GM12891 (cell line): Measurements from ENCODE around the gene SCYL2.

Experiments used
- POLR2A ChIP-seq: IDR thresholded peaks from 2 replicates; pipeline ENCODE4 v1.6.1; 2011; ENCODE audit warnings: low read depth, low read length, control low read depth
- POLR2AphosphoS5 ChIP-seq: IDR thresholded peaks from 2 replicates; pipeline ENCODE4 v1.6.1; 2011; ENCODE audit warnings: low read depth, low read length, control low read depth

DNA sequence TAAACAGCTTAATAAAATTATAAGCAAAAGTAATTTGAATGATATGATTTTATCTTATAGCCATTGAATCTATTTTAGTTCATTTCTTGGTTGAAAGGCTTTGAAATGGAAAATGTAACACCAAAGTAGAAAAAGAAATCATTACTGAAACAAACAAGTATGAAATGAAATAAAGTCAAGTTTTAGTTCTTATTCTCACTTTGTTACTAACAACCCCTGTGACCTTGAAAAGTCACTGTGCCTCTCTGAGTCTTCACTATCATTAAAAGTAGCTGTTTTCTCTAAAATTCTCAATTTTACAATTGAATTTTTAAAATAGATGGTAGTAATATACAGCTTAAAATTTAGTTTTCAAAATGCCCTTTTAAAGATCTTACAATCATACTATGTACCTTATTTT lies 57.5 kb downstream of the SCYL2 start:
- TF ChIP-seq POLR2AphosphoS5 (no peak), POLR2A (no peak)
